IPS-11a (cell line): Measurements from ENCODE around the gene PPIP5K2.
"Not testable (repeated sequence)": the region's sequence is repeated elsewhere in the genome, so short reads cannot be mapped to it uniquely, and the experiment has no call there.

Experiments
- H3K4me3 ChIP-seq: one replicate; pipeline ENCODE4 v1.5.1; 2013; ENCODE audit warnings: low read depth, low read length, control low read depth

PPIP5K2 gene

DNA sequence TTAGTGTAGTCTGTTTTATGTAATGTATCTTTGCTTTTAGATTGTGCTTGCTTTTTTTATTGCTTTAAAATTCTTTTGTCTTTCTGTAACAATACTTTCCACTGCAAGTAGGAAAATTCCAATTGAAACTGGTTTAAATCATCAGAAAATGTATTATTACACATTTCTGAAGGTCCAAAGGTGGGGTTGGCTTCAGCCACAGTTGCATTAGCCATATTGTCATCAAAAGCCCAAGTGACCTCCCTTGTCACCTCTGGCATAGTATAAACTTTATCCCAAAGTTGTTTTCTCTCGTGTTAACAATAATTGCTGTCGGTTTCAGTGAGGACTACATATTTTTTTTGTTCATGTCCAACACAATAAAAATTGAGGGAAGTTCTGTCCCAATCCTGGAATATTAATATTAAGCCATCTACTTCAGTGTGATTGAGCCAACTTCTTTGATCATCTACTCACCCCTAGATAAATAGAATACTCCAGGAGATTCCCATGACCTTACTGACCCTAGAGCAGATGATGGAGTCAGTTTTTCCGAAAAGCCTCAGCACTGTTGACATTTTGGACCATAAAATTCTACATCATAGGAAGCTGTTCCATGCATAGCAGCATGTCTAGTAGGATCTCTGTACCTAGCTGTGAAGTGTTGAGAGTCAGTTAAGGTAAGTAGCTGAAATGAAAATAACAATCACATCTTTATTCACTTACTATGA is 86.0 kb downstream of the PPIP5K2 start:
- no peak overlapping the region for H3K4me3 ChIP-seq

DNA sequence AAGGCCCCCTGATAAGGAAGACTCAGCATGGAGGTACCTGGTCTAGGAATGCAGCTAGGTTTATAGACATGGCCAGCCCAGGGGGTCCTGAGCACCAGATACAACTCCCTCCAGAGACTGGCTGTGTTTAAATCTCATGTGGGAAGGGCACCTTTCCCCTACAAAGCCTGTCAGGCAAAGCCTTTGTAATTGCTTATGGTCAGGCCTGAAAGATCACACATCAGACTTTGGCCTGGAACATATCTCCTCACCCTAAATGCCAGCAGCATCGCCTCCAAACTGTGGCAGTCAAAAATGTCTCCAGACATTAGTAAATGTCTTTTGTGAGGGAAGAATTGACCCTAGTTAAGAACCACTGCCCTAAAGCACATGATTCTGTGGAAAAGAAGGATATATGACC is 86.9 kb downstream of the PPIP5K2 start:
- H3K4me3 ChIP-seq = no peak overlapping the region

- no peak overlapping the region for H3K4me3 ChIP-seq
These were observed 87.6 kb downstream of the PPIP5K2 start for GRCh38 chr5:103207653-103208052.

DNA sequence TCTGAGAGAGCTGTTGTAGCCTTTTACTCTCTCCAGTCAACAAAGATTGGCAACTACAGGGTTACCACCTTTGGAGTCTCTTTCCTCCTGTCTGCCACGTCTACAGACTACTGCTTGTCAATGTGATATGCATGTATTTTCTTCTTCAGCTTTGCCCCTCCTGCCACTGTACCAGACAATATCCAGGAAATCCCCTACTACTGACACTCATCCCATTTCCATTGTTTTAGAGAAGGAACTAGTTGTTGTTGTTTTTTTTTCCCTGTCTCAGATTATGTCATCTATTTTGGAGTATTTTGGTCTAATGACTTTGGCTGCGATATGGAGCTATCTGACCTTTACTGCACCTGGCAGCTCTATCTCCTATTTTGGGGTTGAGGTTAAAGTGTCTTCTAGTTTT is 88.4 kb downstream of the PPIP5K2 start:
- no peak overlapping the region for H3K4me3 ChIP-seq

DNA sequence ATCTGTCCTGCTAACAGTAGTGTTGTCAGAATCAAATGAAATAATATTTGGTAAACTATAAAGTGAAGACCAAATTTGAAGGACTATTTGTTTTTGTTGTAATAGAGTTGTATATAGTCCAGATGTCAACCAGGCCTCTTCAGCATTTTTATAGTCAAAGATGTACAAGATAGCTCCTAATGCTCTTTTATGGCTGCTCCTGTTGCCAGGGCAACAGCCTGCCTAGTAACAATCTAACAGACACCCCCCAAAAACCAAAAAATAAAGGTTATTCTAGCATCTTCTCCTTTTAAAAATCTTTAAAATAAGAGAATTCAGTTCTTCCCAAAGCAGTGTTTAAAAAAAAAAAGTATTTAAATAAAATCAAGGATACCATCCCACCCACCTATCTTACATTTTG is 89.0 kb downstream of the PPIP5K2 start:
- H3K4me3 ChIP-seq = no peak overlapping the region

DNA sequence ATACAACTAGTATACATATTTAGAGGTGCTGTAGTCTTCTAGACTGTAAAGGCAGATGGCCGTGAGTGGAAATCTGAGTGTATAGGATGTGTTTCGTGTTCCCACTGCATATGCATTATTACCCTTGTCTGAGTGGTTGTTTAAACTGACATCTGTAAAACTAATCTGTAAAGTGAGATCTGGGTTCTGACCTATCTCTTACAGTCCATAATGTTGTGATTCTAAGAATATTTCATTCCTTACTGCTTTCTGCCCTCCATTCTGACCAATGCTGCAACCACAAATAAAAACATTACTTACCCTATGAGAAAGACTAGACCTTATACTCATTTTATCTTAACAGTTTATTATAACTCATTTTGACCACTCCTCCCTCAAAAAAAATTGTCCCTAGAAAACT is 90.9 kb downstream of the PPIP5K2 start:
- H3K4me3 ChIP-seq = no peak overlapping the region

GRCh38 chr5:103211576-103212561 is 91.8 kb downstream of the PPIP5K2 start:
- H3K4me3 ChIP-seq = no peak overlapping the region

- no peak overlapping the region for H3K4me3 ChIP-seq
These were observed 96.0 kb downstream of the PPIP5K2 start for GRCh38 chr5:103216137-103216536.

- no peak overlapping the region for H3K4me3 ChIP-seq
These were observed 96.6 kb downstream of the PPIP5K2 start for GRCh38 chr5:103216697-103217096.

GRCh38 chr5:103217101-103217500 is 97.0 kb downstream of the PPIP5K2 start:
- H3K4me3 ChIP-seq = no peak overlapping the region

DNA sequence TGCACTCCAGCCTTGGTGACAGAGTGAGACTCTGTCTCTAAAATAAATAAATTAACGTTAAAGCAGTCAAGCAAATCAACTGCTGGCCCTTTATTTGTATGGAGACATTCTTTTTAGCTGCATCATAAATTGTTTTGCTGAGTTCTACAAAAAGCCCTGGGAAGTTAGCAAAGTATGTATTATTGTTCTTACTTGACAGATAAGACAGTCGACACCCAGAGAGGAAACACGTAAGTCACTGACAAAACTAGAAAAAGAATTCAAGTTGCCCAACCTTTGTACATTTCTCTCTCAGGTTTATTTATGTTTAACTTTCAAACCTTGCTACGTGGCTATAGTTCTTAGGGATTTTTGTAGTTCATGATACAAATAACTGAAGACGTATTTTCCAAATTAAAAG is 98.1 kb downstream of the PPIP5K2 start:
- H3K4me3 ChIP-seq = no peak overlapping the region

DNA sequence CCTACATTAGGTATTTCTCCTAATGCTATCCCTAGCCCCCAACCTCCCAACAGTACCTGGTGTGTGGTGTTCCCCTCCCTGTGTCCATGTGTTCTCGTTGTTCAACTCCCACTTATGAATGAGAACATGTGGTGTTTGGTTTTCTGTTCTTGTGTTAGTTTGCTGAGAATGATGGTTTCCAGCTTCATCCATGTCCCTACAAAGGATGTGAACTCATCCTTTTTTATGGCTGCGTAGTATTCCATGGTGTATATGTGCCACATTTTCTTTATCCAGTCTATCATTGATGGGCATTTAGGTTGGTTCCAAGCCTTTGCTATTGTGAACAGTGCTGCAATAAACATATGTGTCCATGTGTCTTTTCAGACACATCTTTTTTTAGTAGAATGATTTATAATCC is 99.0 kb downstream of the PPIP5K2 start:
- H3K4me3 ChIP-seq = not testable (repeated sequence)

DNA sequence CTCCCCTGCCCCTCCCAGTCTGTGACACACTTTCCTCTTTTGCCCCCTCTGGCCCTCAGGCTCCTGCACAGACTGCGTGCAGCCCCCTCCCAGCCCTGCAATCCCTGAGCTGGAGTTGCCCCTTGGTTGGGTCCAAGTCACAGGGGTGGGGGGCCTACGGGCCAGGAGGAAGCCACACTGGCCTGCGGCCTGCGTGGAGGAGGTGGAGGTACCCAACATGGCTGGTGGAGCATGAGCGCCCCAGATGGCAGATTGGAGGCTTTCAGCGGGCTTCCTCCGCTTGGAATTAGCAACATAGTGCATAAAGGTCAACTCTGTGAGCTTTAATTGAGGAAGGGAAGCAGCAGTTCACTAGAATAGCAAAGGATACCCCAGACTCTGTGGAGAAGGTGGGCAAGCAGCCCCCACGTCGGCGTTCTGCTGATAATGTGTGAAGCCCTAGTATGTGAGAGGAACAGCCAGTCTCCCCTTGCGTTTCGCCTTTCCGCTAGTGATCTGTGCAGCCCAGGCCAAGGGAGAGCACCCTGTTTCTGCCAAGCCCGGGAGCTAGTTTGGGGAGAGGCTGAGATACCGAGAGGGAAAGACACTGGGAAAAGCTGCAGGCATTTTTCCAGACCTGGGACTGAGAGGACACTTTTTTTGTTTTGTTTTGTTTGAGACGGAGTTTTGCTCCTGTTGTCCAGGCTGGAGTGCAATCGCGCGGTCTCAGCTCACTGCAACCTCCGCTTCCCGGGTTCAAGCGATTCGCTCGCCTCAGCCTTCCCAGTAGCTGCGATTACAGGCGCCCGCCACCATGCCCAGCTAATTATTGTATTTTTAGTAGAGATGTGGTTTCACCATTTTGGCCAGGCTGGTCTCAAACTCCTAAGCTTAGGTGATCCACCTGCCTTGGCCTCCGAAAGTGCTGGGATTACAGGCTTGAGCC is 103.2 kb downstream of the PPIP5K2 start:
- no peak overlapping the region for H3K4me3 ChIP-seq

- no peak overlapping the region for H3K4me3 ChIP-seq
These were observed 104.2 kb downstream of the PPIP5K2 start for GRCh38 chr5:103224118-103224893.

- no peak overlapping the region for H3K4me3 ChIP-seq
These were observed 104.8 kb downstream of the PPIP5K2 start for GRCh38 chr5:103224894-103225246.

- no peak overlapping the region for H3K4me3 ChIP-seq
These were observed 108.0 kb downstream of the PPIP5K2 start for GRCh38 chr5:103228061-103228460.

GRCh38 chr5:103228588-103228987 is 108.5 kb downstream of the PPIP5K2 start:
- H3K4me3 ChIP-seq = no peak overlapping the region

DNA sequence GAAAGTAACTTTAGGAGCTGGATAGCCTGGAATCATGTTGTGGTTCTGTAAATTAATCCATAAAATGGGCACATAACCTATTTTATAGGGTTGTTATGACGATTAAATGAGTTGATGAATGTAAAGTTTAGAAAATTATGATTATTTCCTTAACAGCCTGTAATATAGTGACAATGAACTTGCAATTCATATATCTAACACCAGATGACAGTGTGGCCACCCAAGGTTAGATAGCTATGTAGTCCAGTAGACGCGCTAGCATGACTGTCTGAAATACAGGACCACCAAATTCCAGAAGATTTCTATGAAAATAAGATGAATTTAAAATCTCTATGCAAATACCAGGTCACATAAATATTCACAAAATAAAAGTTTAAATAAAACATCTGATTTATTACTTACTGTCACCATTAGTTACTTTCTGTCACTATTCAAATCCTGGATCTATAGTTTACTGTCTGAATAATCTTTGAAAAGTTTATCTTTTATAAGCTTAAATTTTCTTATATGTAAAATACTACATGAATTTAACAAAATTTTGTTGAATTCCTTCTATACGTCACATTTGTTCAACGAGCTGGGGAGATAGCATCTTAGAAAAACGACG is 112.4 kb downstream of the PPIP5K2 start:
- no peak overlapping the region for H3K4me3 ChIP-seq

- H3K4me3 ChIP-seq = no peak overlapping the region
These were observed 114.3 kb downstream of the PPIP5K2 start for GRCh38 chr5:103234239-103234975.
